Loucy (cell line): Measurements from ENCODE around the gene ZNF853.

Source experiments
- CTCF ChIP-seq: fragments of 200-600 bp; sonication (generic); conservative IDR thresholded peaks from 2 replicates; pipeline ENCODE4 v1.5.1; 2014; ENCODE audit warnings: mild to moderate bottlenecking, antibody characterized with exemption, low read length
- EZH2phosphoT487 ChIP-seq: fragments of 200-600 bp; IDR thresholded peaks from 2 replicates; pipeline ENCODE4 v1.6.1; 2018; ENCODE audit warnings: antibody characterized with exemption, mild to moderate bottlenecking, moderate library complexity, borderline replicate concordance

- TF ChIP-seq CTCF: no peak
- TF ChIP-seq EZH2phosphoT487: no peak
These were observed 35.2 kb downstream of the ZNF853 start for GRCh38 chr7:6650521-6651011.
